ENCODE measurements around the gene JADE2. TPM values are rescaled to one million over a fixed set of nuclear protein-coding genes. Genes with fewer than 3 reads are reported as not detected.
A peak's percentile ranks its signal among the peaks of the same experiment; 100 is the strongest.

JADE2 gene
- total RNA-seq, 1 donor from 2014 or later, result 3.0 TPM

- peaks cover 4% of the 10 kb centered on the region for H3K36me3 Mint-ChIP-seq (ENCODE audit: low read depth, unreplicated experiment)
- H3K4me1 Mint-ChIP-seq (ENCODE audit: unreplicated experiment), result peaks cover 4% of the 10 kb centered on the region
- H3K27ac Mint-ChIP-seq (ENCODE audit: unreplicated experiment), result peak overlapping the region; percentile 51
- DNase-seq (ENCODE audit: low spot score), result no peak
- no peaks in the 10 kb centered on the region for H3K9me3 Mint-ChIP-seq (ENCODE audit: unreplicated experiment)
- peaks cover 5% of the 10 kb centered on the region for H3K27me3 Mint-ChIP-seq (ENCODE audit: unreplicated experiment)
- no peak for TF ChIP-seq CTCF (IDR thresholded peaks at IDR 0.05; ENCODE audit: unreplicated experiment)
- peak overlapping the region; percentile 85 for H3K4me3 Mint-ChIP-seq (ENCODE audit: unreplicated experiment)
Measured at GRCh38 chr5:134523543-134524271, 1.8 kb upstream of the JADE2 start.

GRCh38 chr5:134524272-134524825 is 1.1 kb upstream of the JADE2 start:
- no peak overlapping the region for H3K27ac Mint-ChIP-seq (ENCODE audit: unreplicated experiment)
- TF ChIP-seq CTCF (IDR thresholded peaks at IDR 0.05; ENCODE audit: unreplicated experiment), result no peak
- H3K36me3 Mint-ChIP-seq (ENCODE audit: low read depth, unreplicated experiment), result peaks cover 4% of the 10 kb centered on the region
- no peaks in the 10 kb centered on the region for H3K9me3 Mint-ChIP-seq (ENCODE audit: unreplicated experiment)
- H3K27me3 Mint-ChIP-seq (ENCODE audit: unreplicated experiment), result peaks cover 5% of the 10 kb centered on the region
- peak; percentile 46 for DNase-seq (ENCODE audit: low spot score)
- H3K4me3 Mint-ChIP-seq (ENCODE audit: unreplicated experiment), result peak overlapping the region; percentile 86
- H3K4me1 Mint-ChIP-seq (ENCODE audit: unreplicated experiment), result peaks cover 4% of the 10 kb centered on the region

GRCh38 chr5:134525683-134526482 is 413 bp downstream of the JADE2 start:
- peaks cover 8% of the 10 kb centered on the region for H3K27me3 Mint-ChIP-seq (ENCODE audit: unreplicated experiment)
- peak overlapping the region; percentile 94 for H3K4me3 Mint-ChIP-seq (ENCODE audit: unreplicated experiment)
- DNase-seq (ENCODE audit: low spot score), result peak; percentile 56
- H3K36me3 Mint-ChIP-seq (ENCODE audit: low read depth, unreplicated experiment), result peaks cover 4% of the 10 kb centered on the region
- H3K9me3 Mint-ChIP-seq (ENCODE audit: unreplicated experiment), result no peaks in the 10 kb centered on the region
- no peak overlapping the region for H3K27ac Mint-ChIP-seq (ENCODE audit: unreplicated experiment)
- peaks cover 4% of the 10 kb centered on the region for H3K4me1 Mint-ChIP-seq (ENCODE audit: unreplicated experiment)
- no peak for TF ChIP-seq CTCF (IDR thresholded peaks at IDR 0.05; ENCODE audit: unreplicated experiment)

- Mint-ChIP-seq H3K27ac (ENCODE audit: unreplicated experiment) (no peak overlapping the region), H3K27me3 (ENCODE audit: unreplicated experiment) (peaks cover 8% of the 10 kb centered on the region), H3K4me1 (ENCODE audit: unreplicated experiment) (peaks cover 4% of the 10 kb centered on the region), H3K9me3 (ENCODE audit: unreplicated experiment) (no peaks in the 10 kb centered on the region), H3K36me3 (ENCODE audit: low read depth, unreplicated experiment) (peaks cover 4% of the 10 kb centered on the region), H3K4me3 (ENCODE audit: unreplicated experiment) (peak overlapping the region; percentile 76)
- DNase-seq (ENCODE audit: low spot score), result peak; percentile 75
- peak; percentile 75 for TF ChIP-seq CTCF (IDR thresholded peaks at IDR 0.05; ENCODE audit: unreplicated experiment)
Measured at GRCh38 chr5:134526483-134527155, 1.1 kb downstream of the JADE2 start.

Data from endothelial cell (in vitro differentiated cells).